ENCODE data around the gene SLC2A14. TPM values are rescaled to one million over a fixed set of nuclear protein-coding genes. Genes with fewer than 3 reads are reported as not detected.

SLC2A14 gene
- total RNA-seq, 4 donors from 2014 or later: 0.29 to 3.1 (median 0.39) TPM; not detected in 1

DNA sequence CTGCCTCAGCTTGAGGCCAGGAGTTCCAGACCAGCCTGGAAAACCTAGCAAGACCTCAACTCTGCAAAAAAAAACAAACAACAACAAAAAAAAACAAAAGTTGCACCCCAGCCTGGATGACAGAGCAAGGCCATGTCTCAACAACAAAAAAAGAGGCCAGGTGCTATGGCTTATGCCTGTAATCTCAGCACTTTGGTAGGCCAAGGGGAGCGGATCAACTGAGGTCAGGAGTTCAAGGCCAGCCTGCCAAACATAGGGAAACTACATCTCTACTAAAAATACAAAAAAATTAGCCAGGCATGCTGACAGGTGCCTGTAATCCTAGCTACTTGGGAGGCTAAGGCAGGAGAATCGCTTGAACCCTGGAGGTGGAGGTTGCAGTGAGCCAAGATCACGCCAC, 6.5 kb upstream of the SLC2A14 start:
- Histone ChIP-seq H3K27me3 (no peaks in the 10 kb centered on the region), H3K36me3 (no peaks in the 10 kb centered on the region), H3K4me3 (no peak overlapping the region), H3K4me1 (no peaks in the 10 kb centered on the region), H3K27ac (replicated peaks in 1 of 4) (no peak overlapping the region), H3K9me3 (no peaks in the 10 kb centered on the region)
- intact Hi-C loops (cut with DNase I): no loop called here
- DNase-seq (ENCODE audit: extremely low spot score): no peak
- 88% methylated on average over 3 of the region's 3 CpGs for WGBS
- TF ChIP-seq, protein P1, sequence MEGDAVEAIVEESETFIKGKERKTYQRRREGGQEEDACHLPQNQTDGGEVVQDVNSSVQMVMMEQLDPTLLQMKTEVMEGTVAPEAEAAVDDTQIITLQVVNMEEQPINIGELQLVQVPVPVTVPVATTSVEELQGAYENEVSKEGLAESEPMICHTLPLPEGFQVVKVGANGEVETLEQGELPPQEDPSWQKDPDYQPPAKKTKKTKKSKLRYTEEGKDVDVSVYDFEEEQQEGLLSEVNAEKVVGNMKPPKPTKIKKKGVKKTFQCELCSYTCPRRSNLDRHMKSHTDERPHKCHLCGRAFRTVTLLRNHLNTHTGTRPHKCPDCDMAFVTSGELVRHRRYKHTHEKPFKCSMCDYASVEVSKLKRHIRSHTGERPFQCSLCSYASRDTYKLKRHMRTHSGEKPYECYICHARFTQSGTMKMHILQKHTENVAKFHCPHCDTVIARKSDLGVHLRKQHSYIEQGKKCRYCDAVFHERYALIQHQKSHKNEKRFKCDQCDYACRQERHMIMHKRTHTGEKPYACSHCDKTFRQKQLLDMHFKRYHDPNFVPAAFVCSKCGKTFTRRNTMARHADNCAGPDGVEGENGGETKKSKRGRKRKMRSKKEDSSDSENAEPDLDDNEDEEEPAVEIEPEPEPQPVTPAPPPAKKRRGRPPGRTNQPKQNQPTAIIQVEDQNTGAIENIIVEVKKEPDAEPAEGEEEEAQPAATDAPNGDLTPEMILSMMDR (IDR thresholded peaks at IDR 0.05): no peak
- TF ChIP-seq POLR2A (IDR thresholded peaks at IDR 0.05; ENCODE audit: low read depth): no peak
- no peak for TF ChIP-seq POLR2AphosphoS5 (IDR thresholded peaks at IDR 0.05)
- TF ChIP-seq EP300 (IDR thresholded peaks at IDR 0.05): no peak

DNA sequence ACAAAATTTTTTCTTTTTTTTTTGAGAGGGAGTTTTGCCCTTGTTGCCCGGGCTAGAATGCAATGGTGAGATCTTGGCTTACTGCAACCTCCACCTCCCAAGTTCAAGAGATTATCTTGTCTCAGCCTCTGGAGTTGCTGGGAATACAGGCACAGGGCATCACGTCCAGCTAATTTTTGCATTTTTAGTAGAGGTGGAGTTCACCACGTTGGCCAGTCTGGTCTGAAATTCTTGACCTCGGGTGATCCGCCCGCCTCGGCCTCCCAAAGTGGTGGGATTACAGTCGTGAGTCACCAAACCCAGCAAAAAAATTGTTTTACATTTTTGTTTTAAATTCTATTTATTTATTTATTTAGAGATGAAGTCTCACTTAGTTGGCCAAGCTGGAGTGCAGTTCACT, 4.7 kb upstream of the SLC2A14 start:
- TF ChIP-seq POLR2A (IDR thresholded peaks at IDR 0.05; ENCODE audit: low read depth) (no peak), EP300 (IDR thresholded peaks at IDR 0.05) (no peak), POLR2AphosphoS5 (IDR thresholded peaks at IDR 0.05) (no peak)
- TF ChIP-seq, protein P1 (IDR thresholded peaks at IDR 0.05): no peak
- H3K4me1 ChIP-seq: peaks cover 5 to 9% (median 7%) of the 10 kb centered on the region in 4 donors
- intact Hi-C loops (cut with DNase I): no loop called here
- H3K4me3 ChIP-seq: no peak overlapping the region
- WGBS: 87% methylated on average over 8 of the region's 8 CpGs
- H3K27ac ChIP-seq (replicated peaks in 1 of 4): no peak overlapping the region
- no peak for DNase-seq (ENCODE audit: extremely low spot score)
- H3K36me3 ChIP-seq: no peaks in the 10 kb centered on the region
- H3K9me3 ChIP-seq: no peaks in the 10 kb centered on the region
- peaks cover 0 to 15% (median 4%) of the 10 kb centered on the region in 4 donors for H3K27me3 ChIP-seq

DNA sequence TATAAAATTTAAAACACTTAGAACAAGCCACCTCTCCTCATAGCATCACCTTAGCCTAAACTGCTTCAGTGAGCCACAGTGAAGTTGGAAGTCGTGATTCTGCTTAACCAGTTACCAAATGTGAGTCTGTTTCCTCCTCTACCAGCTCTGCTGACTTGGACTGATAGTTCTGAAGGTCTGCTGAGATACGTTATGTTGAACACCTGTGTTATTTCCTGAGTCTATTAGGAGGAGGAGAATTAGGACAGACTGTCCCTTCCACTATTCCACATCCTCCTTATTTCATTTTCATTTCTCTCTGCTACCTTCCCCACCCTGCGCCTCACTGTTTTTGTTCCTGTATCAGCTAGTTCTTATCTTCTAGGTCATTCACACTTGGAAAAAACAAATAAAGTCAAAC, 2.4 kb downstream of the SLC2A14 start:
- DNase-seq (ENCODE audit: extremely low spot score): no peak
- intact Hi-C loops (cut with DNase I): no loop called here
- Histone ChIP-seq H3K27me3 (peaks cover 0 to 31% (median 5%) of the 10 kb centered on the region in 4 donors), H3K36me3 (no peaks in the 10 kb centered on the region), H3K4me1 (peaks cover 5 to 10% (median 8%) of the 10 kb centered on the region in 4 donors), H3K4me3 (no peak overlapping the region), H3K27ac (replicated peaks in 1 of 4) (no peak overlapping the region), H3K9me3 (no peaks in the 10 kb centered on the region)
- WGBS: 87% methylated on average over 3 of the region's 3 CpGs
- no peak for TF ChIP-seq POLR2AphosphoS5 (IDR thresholded peaks at IDR 0.05)
- TF ChIP-seq POLR2A (IDR thresholded peaks at IDR 0.05; ENCODE audit: low read depth): no peak
- TF ChIP-seq, protein P1 (IDR thresholded peaks at IDR 0.05): no peak
- TF ChIP-seq EP300 (IDR thresholded peaks at IDR 0.05): no peak

DNA sequence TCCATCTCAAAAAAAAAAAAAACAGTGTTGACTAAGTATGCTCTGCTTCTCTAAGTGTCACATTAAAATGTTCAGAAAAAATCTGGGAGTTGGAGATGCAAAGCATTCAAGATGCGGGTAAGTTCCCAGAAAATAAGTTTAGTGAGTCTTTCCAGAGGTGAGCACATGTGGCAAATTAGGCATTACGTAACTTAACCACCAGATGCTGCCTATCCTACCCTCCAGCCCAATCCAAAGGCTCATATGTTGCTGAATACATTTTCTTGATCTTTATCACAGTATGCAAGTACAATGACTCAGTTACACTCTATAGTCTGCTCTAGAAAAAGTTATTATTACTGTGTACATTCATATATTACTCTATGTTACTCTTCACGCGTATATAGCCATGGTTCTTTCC, 3.6 kb downstream of the SLC2A14 start:
- Histone ChIP-seq H3K4me3 (no peak overlapping the region), H3K27me3 (peaks cover 0 to 31% (median 5%) of the 10 kb centered on the region in 4 donors), H3K27ac (replicated peaks in 1 of 4) (no peak overlapping the region), H3K9me3 (no peaks in the 10 kb centered on the region), H3K4me1 (peaks cover 5 to 10% (median 8%) of the 10 kb centered on the region in 4 donors), H3K36me3 (no peaks in the 10 kb centered on the region)
- TF ChIP-seq POLR2AphosphoS5 (IDR thresholded peaks at IDR 0.05) (no peak), EP300 (IDR thresholded peaks at IDR 0.05) (no peak), POLR2A (IDR thresholded peaks at IDR 0.05; ENCODE audit: low read depth) (no peak)
- TF ChIP-seq, protein P1 (IDR thresholded peaks at IDR 0.05): no peak
- no peak for DNase-seq (ENCODE audit: extremely low spot score)
- intact Hi-C loops (cut with DNase I): loop anchor here (10.0 kb wide), 1 partner anchor 66 kb away; the partner anchor contains the start of gene SLC2A3
- whole genome bisulfite sequencing: 95% methylated on average over 4 of the region's 4 CpGs

DNA sequence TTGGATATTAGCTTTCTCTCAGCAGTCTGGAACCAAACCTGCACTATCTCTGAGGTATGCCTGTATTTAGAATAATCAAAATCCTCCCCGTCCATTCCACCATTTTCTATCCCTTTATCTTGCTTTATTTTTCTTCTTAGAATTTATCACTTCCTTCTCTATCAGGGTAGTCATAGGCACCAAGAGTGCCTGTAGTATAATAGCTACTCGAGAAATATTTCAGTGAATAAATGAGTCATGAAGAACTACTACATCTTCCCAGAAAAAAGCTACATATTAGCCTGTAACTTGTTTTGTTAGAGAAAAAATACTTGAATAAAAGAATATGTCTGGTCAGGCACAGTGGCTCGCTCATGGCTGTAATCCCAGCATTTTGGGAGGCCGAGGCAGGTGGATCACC, 4.3 kb downstream of the SLC2A14 start:
- peaks cover 5 to 10% (median 8%) of the 10 kb centered on the region in 4 donors for H3K4me1 ChIP-seq
- H3K27ac ChIP-seq (replicated peaks in 1 of 4): no peak overlapping the region
- WGBS: 82% methylated on average over 4 of the region's 4 CpGs
- intact Hi-C loops (cut with DNase I): loop anchor here (10.0 kb wide), 1 partner anchor 66 kb away; the partner anchor contains the start of gene SLC2A3
- H3K9me3 ChIP-seq: no peaks in the 10 kb centered on the region
- DNase-seq (ENCODE audit: extremely low spot score): no peak
- no peak overlapping the region for H3K4me3 ChIP-seq
- TF ChIP-seq POLR2A (IDR thresholded peaks at IDR 0.05; ENCODE audit: low read depth) (no peak), POLR2AphosphoS5 (IDR thresholded peaks at IDR 0.05) (no peak), EP300 (IDR thresholded peaks at IDR 0.05) (no peak)
- TF ChIP-seq, protein P1 (IDR thresholded peaks at IDR 0.05): no peak
- H3K36me3 ChIP-seq: no peaks in the 10 kb centered on the region
- peaks cover 0 to 26% (median 5%) of the 10 kb centered on the region in 4 donors for H3K27me3 ChIP-seq
